NCI-H748 treated with DMSO at 0.1 percent for 48 hours (cell line): Measurements from ENCODE around the gene CAMSAP1.

ENCODE experiments used
- DNase-seq: peaks from one replicate; lab custom pipeline; 2025; lab: John Stamatoyannopoulos, UW

CAMSAP1 gene

GRCh38 chr9:135776893-135777622, 130.3 kb downstream of the CAMSAP1 start:
- DNase-seq = no peak

GRCh38 chr9:135775911-135776310, 131.4 kb downstream of the CAMSAP1 start:
- no peak for DNase-seq

- DNase-seq = no peak
These were observed 132.4 kb downstream of the CAMSAP1 start for GRCh38 chr9:135774794-135775525.

- DNase-seq = no peak
These were observed 133.1 kb downstream of the CAMSAP1 start for GRCh38 chr9:135774239-135774747.

DNA sequence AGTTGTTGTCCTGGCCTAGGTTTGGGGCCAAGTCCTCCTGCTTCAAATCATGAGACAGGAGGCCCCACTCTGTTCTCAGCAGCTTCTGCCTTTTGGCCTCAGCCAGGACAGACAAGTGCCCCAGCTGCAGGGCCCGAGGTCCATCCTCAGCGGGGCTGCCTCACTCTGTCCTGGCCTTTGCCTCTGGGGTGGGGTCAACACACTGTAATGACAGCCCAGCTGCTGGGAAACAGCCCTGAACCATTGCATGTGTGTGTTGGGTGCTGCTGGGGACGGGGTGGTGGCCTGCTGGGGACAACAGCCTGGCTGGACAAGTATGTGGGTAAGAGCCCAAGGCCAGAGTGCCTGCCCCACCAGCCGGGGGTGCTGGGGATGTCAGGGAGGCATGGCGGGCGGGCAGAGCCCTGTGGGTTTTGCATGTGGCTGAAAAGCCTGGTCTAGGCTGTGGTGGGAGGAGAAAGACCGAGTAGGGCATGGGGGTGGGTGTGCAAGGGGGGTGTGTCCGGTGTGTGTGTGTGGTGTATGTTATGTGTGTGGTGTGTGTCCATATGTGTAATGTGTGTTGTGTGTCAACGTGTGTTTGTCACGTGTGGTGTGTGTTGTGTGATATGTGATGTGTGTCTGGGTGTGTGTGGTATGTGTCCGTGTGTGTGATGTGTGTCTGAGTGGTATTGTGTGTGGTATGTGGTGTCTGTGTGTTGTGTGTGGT, 133.7 kb downstream of the CAMSAP1 start:
- no peak for DNase-seq

DNA sequence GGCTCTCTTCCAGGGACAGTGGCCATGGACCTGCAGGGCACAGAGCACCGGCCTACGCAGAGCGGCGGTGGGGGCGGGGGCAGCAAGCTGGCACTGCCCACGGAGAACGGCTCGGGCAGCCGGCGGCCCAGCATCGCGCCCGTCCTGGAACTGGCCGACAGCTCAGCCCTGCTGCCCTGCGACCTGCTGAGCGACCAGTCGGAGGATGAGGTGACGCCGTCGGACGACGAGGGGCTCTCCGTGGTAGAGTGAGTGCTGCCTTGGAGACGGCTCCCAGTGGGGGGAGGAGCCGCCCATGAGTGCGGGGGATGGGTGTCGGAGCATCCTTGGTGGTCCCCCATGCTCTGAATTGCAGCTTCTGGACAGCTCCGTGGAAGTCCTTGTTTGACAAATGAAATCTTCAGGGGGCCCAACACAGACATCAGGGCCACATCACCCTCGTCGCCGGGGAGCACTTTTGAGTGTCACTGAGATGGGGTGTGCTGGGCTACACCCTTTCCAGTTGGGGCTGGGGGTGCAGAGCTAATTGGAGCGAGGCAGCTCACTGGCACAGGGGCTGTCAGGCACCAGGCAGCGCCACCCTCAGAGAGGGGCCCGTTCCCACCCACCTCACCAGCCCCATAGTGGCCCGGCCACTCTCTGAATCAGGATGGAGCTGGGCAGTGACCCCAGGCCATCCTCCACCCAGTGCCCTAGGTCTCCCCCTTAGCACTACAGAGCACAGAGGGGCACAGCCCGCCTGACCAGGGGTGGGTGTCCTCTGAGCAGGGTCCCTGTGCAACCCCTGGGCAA, 134.4 kb downstream of the CAMSAP1 start:
- no peak for DNase-seq

DNA sequence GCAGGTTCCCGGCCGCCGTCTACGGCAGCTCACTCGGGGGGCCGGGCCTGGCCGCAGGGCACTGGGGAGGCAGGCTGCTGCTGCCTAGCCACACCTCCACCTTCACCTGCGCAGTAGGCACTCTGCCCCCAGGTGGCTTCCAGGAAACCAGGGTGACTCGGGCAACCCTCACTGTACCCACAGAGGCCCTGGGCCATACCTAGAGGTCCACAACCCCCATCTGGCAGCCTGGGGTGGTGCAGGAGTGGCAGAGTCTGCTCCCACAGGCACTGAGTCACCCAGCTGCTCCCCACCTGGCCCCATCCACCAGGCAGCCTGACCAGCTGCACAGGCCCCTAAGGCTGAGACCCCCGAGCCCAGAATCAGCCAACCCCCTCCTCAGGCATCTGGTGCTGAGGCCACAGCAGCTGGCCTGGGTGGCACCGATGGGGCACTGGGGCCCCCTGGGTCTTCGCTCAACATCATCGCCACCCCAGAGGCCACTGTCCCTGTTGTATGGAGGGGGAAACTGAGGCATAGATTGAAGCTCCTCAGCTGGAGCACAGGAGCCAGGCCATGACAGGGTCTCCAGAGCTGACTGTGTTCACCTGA, 135.2 kb downstream of the CAMSAP1 start:
- DNase-seq = no peak

DNA sequence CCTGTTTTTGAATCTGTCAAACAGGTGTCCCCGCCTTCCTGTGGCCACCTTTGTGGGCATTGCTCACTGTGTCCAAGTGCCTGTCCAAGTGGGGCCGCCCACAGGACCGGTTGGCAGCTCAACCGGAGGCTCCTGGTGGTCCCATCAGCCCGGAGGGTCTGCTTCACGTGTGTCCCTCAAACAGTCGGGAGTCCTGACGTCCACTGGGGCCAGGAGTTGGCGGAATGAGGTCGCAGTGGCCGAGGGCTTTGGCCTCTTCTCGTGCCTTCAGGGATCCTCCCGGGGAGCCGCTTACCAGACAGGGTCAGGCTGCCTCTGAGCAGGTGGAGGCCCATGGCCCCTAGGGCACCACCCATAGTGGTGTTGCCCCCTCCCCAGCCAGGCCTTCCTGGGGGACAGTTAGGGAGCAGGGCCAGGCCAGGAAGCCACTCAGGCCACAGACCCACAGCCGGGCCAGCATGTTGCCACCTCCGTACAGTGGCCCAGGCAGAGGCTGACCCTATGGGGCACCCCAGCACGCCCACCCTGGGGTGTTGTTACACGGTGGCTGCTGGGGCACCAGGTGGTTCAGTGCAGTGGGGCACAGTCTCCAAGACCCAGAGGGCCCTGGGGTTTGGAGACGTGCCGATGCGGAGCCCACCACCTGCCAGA, 135.8 kb downstream of the CAMSAP1 start:
- DNase-seq = no peak

DNA sequence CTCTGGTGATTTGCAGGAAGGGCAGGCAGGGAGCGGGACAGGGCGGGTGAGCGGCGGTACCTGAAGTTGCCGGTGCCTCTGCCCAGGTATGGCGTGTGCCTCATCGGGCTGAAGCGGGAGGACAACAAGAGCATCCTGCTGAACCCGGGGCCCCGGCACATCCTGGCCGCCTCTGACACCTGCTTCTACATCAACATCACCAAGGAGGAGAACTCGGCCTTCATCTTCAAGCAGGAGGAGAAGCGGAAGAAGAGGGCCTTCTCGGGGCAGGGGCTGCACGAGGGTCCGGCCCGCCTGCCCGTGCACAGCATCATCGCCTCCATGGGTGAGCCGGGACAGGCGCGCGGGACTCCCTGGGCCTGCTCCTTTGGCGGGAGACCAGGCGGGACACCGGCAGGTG, 136.6 kb downstream of the CAMSAP1 start:
- no peak for DNase-seq

DNA sequence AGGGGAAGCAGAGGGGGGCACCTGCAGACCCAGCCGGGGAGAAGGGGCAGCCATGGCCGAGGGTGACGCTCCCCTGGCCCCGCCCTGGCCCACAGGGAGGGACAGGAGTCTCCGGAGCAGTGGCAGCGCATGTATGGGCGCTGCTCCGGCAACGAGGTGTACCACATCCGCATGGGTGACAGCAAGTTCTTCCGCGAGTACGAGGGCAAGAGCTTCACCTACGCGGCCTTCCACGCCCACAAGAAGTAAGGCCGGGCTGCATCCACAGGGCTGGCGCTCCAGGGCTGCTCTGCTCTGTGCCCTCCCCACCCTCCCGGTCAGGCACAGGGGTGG, 137.2 kb downstream of the CAMSAP1 start:
- DNase-seq = no peak

GRCh38 chr9:135769489-135770202, 137.7 kb downstream of the CAMSAP1 start:
- DNase-seq = no peak

- no peak for DNase-seq
These were observed 138.7 kb downstream of the CAMSAP1 start for GRCh38 chr9:135768516-135769218.

- no peak for DNase-seq
These were observed 140.6 kb downstream of the CAMSAP1 start for GRCh38 chr9:135766707-135767106.

GRCh38 chr9:135766251-135766650, 141.1 kb downstream of the CAMSAP1 start:
- DNase-seq = no peak

GRCh38 chr9:135765416-135765815, 141.9 kb downstream of the CAMSAP1 start:
- DNase-seq = no peak

GRCh38 chr9:135764731-135765130, 142.6 kb downstream of the CAMSAP1 start:
- DNase-seq = no peak

DNA sequence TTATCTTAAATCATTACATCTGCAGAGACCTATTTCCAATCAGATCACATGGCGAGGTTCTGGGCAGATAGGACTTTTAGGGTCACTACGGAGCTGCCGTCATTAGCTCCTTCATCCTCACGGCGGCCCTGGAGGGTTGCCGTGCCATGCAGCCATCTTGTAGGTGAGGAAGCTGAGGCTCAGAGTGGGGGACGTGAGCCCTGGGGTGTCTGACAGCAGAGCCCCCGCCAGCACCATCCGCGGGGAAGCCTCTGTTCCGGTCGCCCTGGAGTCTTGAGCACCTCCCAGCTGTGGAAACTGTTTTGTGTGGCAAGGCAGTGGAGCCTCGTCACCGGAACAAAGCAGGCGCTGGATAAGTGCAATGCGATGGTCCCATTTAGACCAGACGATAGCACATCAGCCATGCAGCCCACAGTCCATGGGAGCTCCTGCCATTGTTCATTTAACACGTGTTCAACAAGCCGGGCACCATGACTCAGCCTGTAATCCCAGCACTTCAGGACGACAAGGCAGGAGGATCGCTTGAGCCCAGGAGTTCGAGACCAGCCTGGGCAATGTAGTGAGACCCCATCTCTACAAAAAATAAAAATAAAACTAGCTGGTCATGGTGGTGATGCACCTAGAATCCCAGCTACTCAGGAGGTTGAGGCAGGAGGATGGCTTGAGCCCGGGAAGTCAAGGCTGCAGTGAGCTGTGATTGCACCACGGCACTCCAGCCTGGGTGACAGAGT, 143.5 kb downstream of the CAMSAP1 start:
- DNase-seq = no peak

GRCh38 chr9:135762921-135763320, 144.4 kb downstream of the CAMSAP1 start:
- no peak for DNase-seq

- no peak for DNase-seq
These were observed 145.5 kb downstream of the CAMSAP1 start for GRCh38 chr9:135761845-135762168.
